Measurements from ENCODE around the gene NCOA6. TPM values are rescaled to one million over a fixed set of nuclear protein-coding genes. Genes with fewer than 3 reads are reported as not detected.

The NCOA6 gene
- total and polyA plus RNA-seq, 2 of the 4 experiments (the other 2 are of a cell fraction): 3.6 to 13.1 TPM

DNA sequence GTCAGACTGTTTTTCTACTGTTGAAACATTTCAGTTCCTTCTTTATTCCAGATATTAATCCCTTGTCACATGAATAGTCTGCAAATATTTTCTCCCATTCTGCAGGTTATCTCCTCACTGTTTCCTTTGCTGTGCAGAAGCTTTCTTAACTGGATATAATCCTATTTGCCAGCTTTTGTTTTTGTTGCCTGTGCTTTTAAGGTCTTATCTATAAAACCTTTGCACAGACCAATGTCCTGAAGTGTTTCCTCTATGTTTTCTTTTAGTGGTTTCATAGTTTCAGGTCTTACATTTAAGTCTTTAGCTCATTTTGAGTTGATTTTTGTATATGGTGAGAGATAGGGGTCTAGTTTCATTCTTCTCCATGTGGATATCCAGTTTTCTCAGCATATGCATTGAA, 19.2 kb downstream of the NCOA6 start:
- ChIA-PET CTCF (interaction anchor here (0.6 kb wide), 1 partner anchor 565 kb away, joined by 3 read pairs; no protein-coding TSS in a partner anchor), POLR2A (ENCODE audit: unreplicated experiment) (no interaction called here)
- no peak overlapping the region for H4K5ac ChIP-seq (ENCODE audit: low read depth, low read length)
- H3K4me1 ChIP-seq (ENCODE audit: control insufficient read depth, insufficient read depth, low read length): no peaks in the 10 kb centered on the region
- H3K36me3 ChIP-seq (ENCODE audit: control insufficient read depth, insufficient read depth, low read length): 0 out of 2 replicates have a peak, but pooled peaks cover 2% of the 10 kb centered on the region
- H3K79me1 ChIP-seq (ENCODE audit: low read depth in 1 of 2, low read length in 2 of 2): peaks cover 23 to 79% of the 10 kb centered on the region in 2 experiments
- H3K9ac ChIP-seq (ENCODE audit: low read depth, low read length): no peak overlapping the region
- H2AK9ac ChIP-seq (replicated peaks; ENCODE audit: low read depth, low read length, poor library complexity): no peak overlapping the region
- H2AFZ ChIP-seq (replicated peaks; ENCODE audit: low read length, poor library complexity): no peak overlapping the region
- no peak overlapping the region for H3K14ac ChIP-seq (replicated peaks; ENCODE audit: low read depth, low read length)
- H2BK20ac ChIP-seq (ENCODE audit: low read depth, low read length): no peak overlapping the region
- no TSS peak for BruUV-seq (replicated peaks)
- H3K27me3 ChIP-seq (ENCODE audit: control insufficient read depth, insufficient read depth, low read length): no peaks in the 10 kb centered on the region
- dilution Hi-C loops (cut with HindIII; ENCODE audit: low sequenced_read_pairs, unreplicated experiment) (no loop called here), intact Hi-C loops (cut with micrococcal nuclease) (no loop called here), in situ Hi-C loops (cut with MboI; ENCODE audit: low sequenced_read_pairs) (no loop called here)
- no peak overlapping the region for H3K56ac ChIP-seq (ENCODE audit: extremely low read depth, insufficient read depth, low read length)
- H3K23ac ChIP-seq (ENCODE audit: low read depth, low read length): no peak overlapping the region
- H2AK5ac ChIP-seq (ENCODE audit: low read depth, low read length): no peak overlapping the region
- DNase-seq: no peak
- H4K20me1 ChIP-seq (ENCODE audit: insufficient read depth, low read length): peaks cover 58% of the 10 kb centered on the region
- H3K9me3 ChIP-seq (ENCODE audit: control insufficient read depth, insufficient read depth, low read length): no peaks in the 10 kb centered on the region
- H2BK5ac ChIP-seq (ENCODE audit: low read depth, low read length, poor library complexity, severe bottlenecking): no peak overlapping the region
- H2BK120ac ChIP-seq (ENCODE audit: low read depth, low read length): no peak overlapping the region
- no peak overlapping the region for H4K91ac ChIP-seq (ENCODE audit: insufficient read depth, low read depth, low read length)
- H4K8ac ChIP-seq (ENCODE audit: low read depth in 2 of 2, low read length in 2 of 2): no peak overlapping the region
- no peak overlapping the region for H3K4me2 ChIP-seq (ENCODE audit: low read depth, low read length)
- TF ChIP-seq RAD21 (IDR thresholded peaks at IDR 0.05; ENCODE audit: low read length): no peak
- TF ChIP-seq, protein P1, sequence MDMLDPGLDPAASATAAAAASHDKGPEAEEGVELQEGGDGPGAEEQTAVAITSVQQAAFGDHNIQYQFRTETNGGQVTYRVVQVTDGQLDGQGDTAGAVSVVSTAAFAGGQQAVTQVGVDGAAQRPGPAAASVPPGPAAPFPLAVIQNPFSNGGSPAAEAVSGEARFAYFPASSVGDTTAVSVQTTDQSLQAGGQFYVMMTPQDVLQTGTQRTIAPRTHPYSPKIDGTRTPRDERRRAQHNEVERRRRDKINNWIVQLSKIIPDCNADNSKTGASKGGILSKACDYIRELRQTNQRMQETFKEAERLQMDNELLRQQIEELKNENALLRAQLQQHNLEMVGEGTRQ (IDR thresholded peaks at IDR 0.05; ENCODE audit: low read depth, low read length): no peak
- no peak for TF ChIP-seq MXI1 (IDR thresholded peaks at IDR 0.05; ENCODE audit: borderline replicate concordance, low read depth, low read length)
- TF ChIP-seq CHD1 (IDR thresholded peaks at IDR 0.05; ENCODE audit: low read depth, low read length): no peak
- TF ChIP-seq SMC3 (IDR thresholded peaks at IDR 0.05; ENCODE audit: low read depth, low read length): no peak
- no peak for TF ChIP-seq MAFK (IDR thresholded peaks at IDR 0.05; ENCODE audit: low read depth, low read length)
- no peak for TF ChIP-seq FOS (IDR thresholded peaks at IDR 0.05; ENCODE audit: low read depth, low read length)
- TF ChIP-seq RFX5 (IDR thresholded peaks at IDR 0.05; ENCODE audit: low read depth, low read length): no peak
- TF ChIP-seq CEBPB (IDR thresholded peaks at IDR 0.05; ENCODE audit: low read depth, low read length): no peak
- no peak for TF ChIP-seq POLR2A (IDR thresholded peaks at IDR 0.05; ENCODE audit: low read depth, low read length)
- no peak overlapping the region for H2BK15ac ChIP-seq (ENCODE audit: low read depth, low read length)
- ATAC-seq (ENCODE audit: low read depth): no peak
- peaks cover 5% of the 10 kb centered on the region for H3K9me1 ChIP-seq (ENCODE audit: insufficient read depth, low read length)
- H3K18ac ChIP-seq (ENCODE audit: low read depth, low read length): no peak overlapping the region
- H3K4ac ChIP-seq (ENCODE audit: low read depth, low read length): no peak overlapping the region
- H3K27ac ChIP-seq (ENCODE audit: insufficient read depth, low read length): no peak overlapping the region
- no peak overlapping the region for H3K4me3 ChIP-seq (ENCODE audit: insufficient read depth, low read depth, low read length)
